WTC11 (cell line): ENCODE measurements around the gene GORAB.

Experiments used
- CREB1 ChIP-seq: sonication (generic); formaldehyde crosslinking; IDR thresholded peaks from 2 replicates; pipeline ENCODE4 v1.8.0; 2023; ENCODE audit warnings: mild to moderate bottlenecking, missing genetic modification reagents
- CTCF ChIP-seq: fragments of 200-600 bp; IDR thresholded peaks from 2 replicates; pipeline ENCODE4 v1.8.0; 2022; ENCODE audit warnings: antibody characterized with exemption
- E2F5 ChIP-seq: sonication (generic); formaldehyde crosslinking; IDR thresholded peaks from 2 replicates; pipeline ENCODE4 v1.8.1; 2022; ENCODE audit warnings: mild to moderate bottlenecking, moderate library complexity, missing genetic modification reagents
- ELF4 ChIP-seq: sonication (generic); formaldehyde crosslinking; IDR thresholded peaks from 2 replicates; pipeline ENCODE4 v1.8.1; 2022; ENCODE audit warnings: low read depth, mild to moderate bottlenecking, moderate library complexity, missing genetic modification reagents
- FOXP1 ChIP-seq: sonication (generic); formaldehyde crosslinking; IDR thresholded peaks from 2 replicates; pipeline ENCODE4 v1.8.0; 2022; ENCODE audit warnings: missing genetic modification reagents, mild to moderate bottlenecking, moderate library complexity, borderline replicate concordance
- IRF1 ChIP-seq: sonication (generic); formaldehyde crosslinking; IDR thresholded peaks from 2 replicates; pipeline ENCODE4 v1.8.0; 2023; ENCODE audit warnings: missing genetic modification reagents
- JUN ChIP-seq: sonication (generic); formaldehyde crosslinking; IDR thresholded peaks from 2 replicates; pipeline ENCODE4 v1.8.0; 2023; ENCODE audit warnings: mild to moderate bottlenecking, missing genetic modification reagents
- NFE2L1 ChIP-seq: sonication (generic); formaldehyde crosslinking; IDR thresholded peaks from 2 replicates; pipeline ENCODE4 v1.8.1; 2023; ENCODE audit warnings: missing genetic modification reagents
- NFYB ChIP-seq: sonication (generic); formaldehyde crosslinking; conservative IDR thresholded peaks from 2 replicates; pipeline ENCODE4 v1.8.0; 2022; ENCODE audit warnings: low read depth, missing genetic modification reagents
- SP1 ChIP-seq: sonication (generic); formaldehyde crosslinking; conservative IDR thresholded peaks from 2 replicates; pipeline ENCODE4 v1.8.1; 2022; ENCODE audit warnings: missing genetic modification reagents
- USF2 ChIP-seq: sonication (generic); formaldehyde crosslinking; IDR thresholded peaks from 2 replicates; pipeline ENCODE4 v1.8.1; 2023; ENCODE audit warnings: mild to moderate bottlenecking, missing genetic modification reagents, moderate library complexity
- ZNF121 ChIP-seq: sonication (generic); formaldehyde crosslinking; IDR thresholded peaks from 2 replicates; pipeline ENCODE4 v1.8.0; 2023; ENCODE audit warnings: missing genetic modification reagents
- TF ChIP-seq, protein P1 (sequence below): sonication (generic); formaldehyde crosslinking; IDR thresholded peaks from 2 replicates; pipeline ENCODE4 v1.8.0; 2022; ENCODE audit warnings: mild to moderate bottlenecking, missing genetic modification reagents

- TF ChIP-seq CTCF = no peak
- TF ChIP-seq USF2 (CRISPR knock-in tag) = no peak
- no peak for TF ChIP-seq NFYB (CRISPR knock-in tag)
- no peak for TF ChIP-seq JUN (CRISPR knock-in tag)
- TF ChIP-seq FOXP1 = no peak
- no peak for TF ChIP-seq IRF1 (CRISPR knock-in tag)
- no peak for TF ChIP-seq ELF4 (CRISPR knock-in tag)
- TF ChIP-seq, protein P1, sequence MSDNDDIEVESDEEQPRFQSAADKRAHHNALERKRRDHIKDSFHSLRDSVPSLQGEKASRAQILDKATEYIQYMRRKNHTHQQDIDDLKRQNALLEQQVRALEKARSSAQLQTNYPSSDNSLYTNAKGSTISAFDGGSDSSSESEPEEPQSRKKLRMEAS (CRISPR knock-in tag) = no peak
- no peak for TF ChIP-seq ZNF121
- no peak for TF ChIP-seq E2F5 (CRISPR knock-in tag)
- no peak for TF ChIP-seq CREB1 (CRISPR knock-in tag)
- no peak for TF ChIP-seq NFE2L1
- no peak for TF ChIP-seq SP1 (CRISPR knock-in tag)
Measured at GRCh38 chr1:170594066-170594626, 62.2 kb downstream of the GORAB start.
